Neural progenitor cell (in vitro differentiated cells): ENCODE results near the gene KRT35.

Experiments
- EZH2 ChIP-seq: fragments of 200-600 bp; sonication (generic); IDR thresholded peaks from 2 replicates; pipeline ENCODE4 v1.6.1; 2017; ENCODE audit warnings: antibody characterized with exemption, mild to moderate bottlenecking, moderate library complexity
- EZH2phosphoT487 ChIP-seq: fragments of 200-600 bp; sonication (generic); IDR thresholded peaks from 2 replicates; pipeline ENCODE4 v1.6.1; 2017; ENCODE audit warnings: antibody characterized with exemption
- TF ChIP-seq, protein P1 (sequence below): fragments of 200-600 bp; sonication (generic); IDR thresholded peaks from 2 replicates; pipeline ENCODE4 v1.5.1; 2017; ENCODE audit warnings: antibody characterized with exemption, mild to moderate bottlenecking

DNA sequence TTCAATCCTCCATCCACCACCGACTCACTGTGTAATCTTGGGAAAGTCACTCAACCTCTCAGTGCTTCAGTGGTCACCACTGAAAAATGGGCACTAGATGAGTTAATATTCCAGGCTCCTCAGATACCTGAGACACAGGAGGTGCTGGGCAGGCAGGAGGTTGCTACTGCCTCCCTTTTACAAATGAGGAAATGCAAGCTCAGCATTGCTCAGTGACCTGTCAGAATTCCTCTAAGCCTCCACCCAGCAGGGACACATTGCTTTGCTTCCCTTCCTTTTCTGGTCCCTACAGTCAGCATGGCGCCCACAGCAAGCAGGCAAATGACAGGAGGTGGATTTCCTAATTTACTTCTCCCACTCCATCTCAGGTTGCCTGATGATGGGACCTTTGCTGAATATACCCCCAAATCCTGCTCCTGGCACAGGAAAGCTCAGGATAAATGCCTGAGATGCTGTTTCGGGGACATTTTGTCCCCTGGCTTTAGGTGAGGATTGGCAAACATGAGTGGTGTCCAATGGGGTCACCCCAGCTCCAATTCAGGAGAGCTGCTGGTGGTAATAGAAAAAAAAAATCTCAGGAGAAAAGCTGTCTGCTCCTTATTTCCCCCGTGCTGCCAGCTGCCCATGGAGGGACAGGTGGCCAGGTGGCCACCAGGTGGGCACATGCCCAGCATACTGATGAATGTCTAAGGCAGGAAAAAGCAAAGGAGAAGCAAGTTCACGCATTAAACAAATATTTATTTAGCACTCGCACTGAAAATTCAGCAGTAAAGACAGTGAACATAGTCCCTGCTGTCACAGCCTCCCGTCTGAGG is 29.5 kb upstream of the KRT35 start:
- TF ChIP-seq, protein P1, sequence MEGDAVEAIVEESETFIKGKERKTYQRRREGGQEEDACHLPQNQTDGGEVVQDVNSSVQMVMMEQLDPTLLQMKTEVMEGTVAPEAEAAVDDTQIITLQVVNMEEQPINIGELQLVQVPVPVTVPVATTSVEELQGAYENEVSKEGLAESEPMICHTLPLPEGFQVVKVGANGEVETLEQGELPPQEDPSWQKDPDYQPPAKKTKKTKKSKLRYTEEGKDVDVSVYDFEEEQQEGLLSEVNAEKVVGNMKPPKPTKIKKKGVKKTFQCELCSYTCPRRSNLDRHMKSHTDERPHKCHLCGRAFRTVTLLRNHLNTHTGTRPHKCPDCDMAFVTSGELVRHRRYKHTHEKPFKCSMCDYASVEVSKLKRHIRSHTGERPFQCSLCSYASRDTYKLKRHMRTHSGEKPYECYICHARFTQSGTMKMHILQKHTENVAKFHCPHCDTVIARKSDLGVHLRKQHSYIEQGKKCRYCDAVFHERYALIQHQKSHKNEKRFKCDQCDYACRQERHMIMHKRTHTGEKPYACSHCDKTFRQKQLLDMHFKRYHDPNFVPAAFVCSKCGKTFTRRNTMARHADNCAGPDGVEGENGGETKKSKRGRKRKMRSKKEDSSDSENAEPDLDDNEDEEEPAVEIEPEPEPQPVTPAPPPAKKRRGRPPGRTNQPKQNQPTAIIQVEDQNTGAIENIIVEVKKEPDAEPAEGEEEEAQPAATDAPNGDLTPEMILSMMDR, result no peak
- TF ChIP-seq EZH2 (no peak), EZH2phosphoT487 (no peak)
